Measurements from ENCODE around the gene GZMA. TPM values are rescaled to one million over a fixed set of nuclear protein-coding genes. Genes with fewer than 3 reads are reported as not detected.

GZMA gene
- total and polyA plus RNA-seq, 2 donors (not counting 1 experiment from before 2014, with no cell fraction given) = not detected

DNA sequence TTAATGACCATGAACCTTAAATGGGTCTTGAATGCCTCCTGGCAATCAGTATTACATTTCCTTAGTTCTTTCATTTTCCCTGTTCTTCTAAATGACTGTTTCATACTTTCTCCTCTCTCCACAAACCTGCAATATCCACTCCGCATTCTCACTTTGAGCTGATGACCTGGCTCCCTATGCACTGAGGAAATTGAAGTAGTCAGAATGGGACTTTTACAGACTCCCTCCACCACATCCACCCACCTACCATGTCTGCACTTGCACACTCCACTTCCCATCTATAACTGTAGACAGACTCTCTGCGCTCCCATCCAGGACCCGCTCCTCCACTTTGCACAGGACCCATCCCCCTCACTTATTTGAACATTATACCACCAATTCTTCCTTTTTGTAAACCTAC, 36.2 kb upstream of the GZMA start:
- Histone ChIP-seq H2AFZ (ENCODE audit: low read length) (no peak overlapping the region), H3K36me3 (ENCODE audit: control insufficient read depth, insufficient read depth, low read length) (no peaks in the 10 kb centered on the region), H3K27ac (ENCODE audit: insufficient read depth, low read length) (no peak overlapping the region), H3K9ac (ENCODE audit: insufficient read depth, low read length) (no peak overlapping the region), H3K79me2 (ENCODE audit: control insufficient read depth, insufficient read depth, low read length) (no peaks in the 10 kb centered on the region), H3K4me3 (replicated peaks in 1 of 4; ENCODE audit: control extremely low read depth in 1 of 4, insufficient read depth in 1 of 4, low read depth in 3 of 4, low read length in 4 of 4) (no peak overlapping the region), H3K4me1 (ENCODE audit: control insufficient read depth, extremely low read depth, insufficient read depth, low read length) (no peaks in the 10 kb centered on the region), H3K27me3 (ENCODE audit: control insufficient read depth, insufficient read depth, low read length) (no peaks in the 10 kb centered on the region), H3K4me2 (ENCODE audit: extremely low read depth, insufficient read depth, low read length) (no peak overlapping the region), H3K9me3 (ENCODE audit: control insufficient read depth, insufficient read depth, low read depth, low read length) (no peaks in the 10 kb centered on the region), H4K20me1 (ENCODE audit: control insufficient read depth, extremely low read depth, insufficient read depth, low read length) (no peaks in the 10 kb centered on the region)
- DNase-seq (ENCODE audit: low read depth in 2 of 2) = no peak
- no peak for TF ChIP-seq EZH2 (IDR thresholded peaks at IDR 0.05; ENCODE audit: low read length, missing control alignments)
- TF ChIP-seq, protein P1, sequence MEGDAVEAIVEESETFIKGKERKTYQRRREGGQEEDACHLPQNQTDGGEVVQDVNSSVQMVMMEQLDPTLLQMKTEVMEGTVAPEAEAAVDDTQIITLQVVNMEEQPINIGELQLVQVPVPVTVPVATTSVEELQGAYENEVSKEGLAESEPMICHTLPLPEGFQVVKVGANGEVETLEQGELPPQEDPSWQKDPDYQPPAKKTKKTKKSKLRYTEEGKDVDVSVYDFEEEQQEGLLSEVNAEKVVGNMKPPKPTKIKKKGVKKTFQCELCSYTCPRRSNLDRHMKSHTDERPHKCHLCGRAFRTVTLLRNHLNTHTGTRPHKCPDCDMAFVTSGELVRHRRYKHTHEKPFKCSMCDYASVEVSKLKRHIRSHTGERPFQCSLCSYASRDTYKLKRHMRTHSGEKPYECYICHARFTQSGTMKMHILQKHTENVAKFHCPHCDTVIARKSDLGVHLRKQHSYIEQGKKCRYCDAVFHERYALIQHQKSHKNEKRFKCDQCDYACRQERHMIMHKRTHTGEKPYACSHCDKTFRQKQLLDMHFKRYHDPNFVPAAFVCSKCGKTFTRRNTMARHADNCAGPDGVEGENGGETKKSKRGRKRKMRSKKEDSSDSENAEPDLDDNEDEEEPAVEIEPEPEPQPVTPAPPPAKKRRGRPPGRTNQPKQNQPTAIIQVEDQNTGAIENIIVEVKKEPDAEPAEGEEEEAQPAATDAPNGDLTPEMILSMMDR (conservative IDR thresholded peaks at IDR 0.05 in 1 of 2, IDR thresholded peaks at IDR 0.05 in 1 of 2; ENCODE audit: low read depth in 1 of 2, low read length in 2 of 2) = no peak

DNA sequence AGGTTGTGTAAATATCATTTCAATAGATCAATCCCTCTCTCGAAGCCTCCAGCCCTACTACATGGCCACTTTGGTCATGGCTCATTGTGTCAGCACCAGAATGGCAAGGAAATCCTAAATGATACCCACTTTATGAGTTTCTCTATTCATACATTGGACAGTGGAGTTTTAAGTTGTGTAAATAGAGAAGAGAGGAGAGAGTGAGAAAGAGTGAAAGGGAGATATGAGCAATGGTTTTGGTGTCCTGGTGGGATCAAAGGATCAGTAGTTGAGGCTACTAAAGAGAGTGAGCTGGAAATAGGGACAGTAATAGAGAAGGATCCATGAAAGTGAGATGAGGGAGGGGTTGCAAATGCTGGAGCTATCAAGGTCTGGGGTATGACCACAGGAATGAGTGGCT, 31.5 kb upstream of the GZMA start:
- Histone ChIP-seq H3K9ac (ENCODE audit: insufficient read depth, low read length) (no peak overlapping the region), H3K27ac (ENCODE audit: insufficient read depth, low read length) (no peak overlapping the region), H3K4me1 (ENCODE audit: control insufficient read depth, extremely low read depth, insufficient read depth, low read length) (no peaks in the 10 kb centered on the region), H3K4me2 (ENCODE audit: extremely low read depth, insufficient read depth, low read length) (no peak overlapping the region), H2AFZ (ENCODE audit: low read length) (no peak overlapping the region), H3K9me3 (ENCODE audit: control insufficient read depth, insufficient read depth, low read depth, low read length) (no peaks in the 10 kb centered on the region), H4K20me1 (ENCODE audit: control insufficient read depth, extremely low read depth, insufficient read depth, low read length) (no peaks in the 10 kb centered on the region), H3K36me3 (ENCODE audit: control insufficient read depth, insufficient read depth, low read length) (no peaks in the 10 kb centered on the region), H3K4me3 (replicated peaks in 1 of 4; ENCODE audit: control extremely low read depth in 1 of 4, insufficient read depth in 1 of 4, low read depth in 3 of 4, low read length in 4 of 4) (no peak overlapping the region), H3K27me3 (ENCODE audit: control insufficient read depth, insufficient read depth, low read length) (no peaks in the 10 kb centered on the region), H3K79me2 (ENCODE audit: control insufficient read depth, insufficient read depth, low read length) (no peaks in the 10 kb centered on the region)
- no peak for DNase-seq (ENCODE audit: low read depth in 2 of 2)
- no peak for TF ChIP-seq EZH2 (IDR thresholded peaks at IDR 0.05; ENCODE audit: low read length, missing control alignments)
- TF ChIP-seq, protein P1 (conservative IDR thresholded peaks at IDR 0.05 in 1 of 2, IDR thresholded peaks at IDR 0.05 in 1 of 2; ENCODE audit: low read depth in 1 of 2, low read length in 2 of 2) = no peak

DNA sequence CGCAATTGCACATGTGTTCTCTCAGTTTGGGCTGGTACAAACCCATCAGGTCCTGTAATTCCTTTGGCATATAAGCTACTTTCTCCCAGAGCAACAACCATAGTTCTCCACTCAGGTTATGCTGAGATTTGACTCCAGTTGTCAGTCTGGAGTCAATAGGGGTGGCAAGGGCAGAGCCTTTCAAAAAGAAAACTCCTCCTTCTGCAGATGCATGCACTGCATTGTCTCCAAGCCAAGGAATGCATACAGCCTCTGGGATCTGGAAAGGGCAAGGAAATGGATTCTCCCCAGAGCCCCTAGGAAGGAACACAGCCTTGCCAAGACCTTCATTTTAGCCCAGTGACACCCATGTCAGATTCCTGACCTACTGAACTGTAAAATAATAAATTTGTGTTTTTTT, 31.0 kb upstream of the GZMA start:
- H3K4me1 ChIP-seq (ENCODE audit: control insufficient read depth, extremely low read depth, insufficient read depth, low read length) = no peaks in the 10 kb centered on the region
- no peaks in the 10 kb centered on the region for H4K20me1 ChIP-seq (ENCODE audit: control insufficient read depth, extremely low read depth, insufficient read depth, low read length)
- no peaks in the 10 kb centered on the region for H3K36me3 ChIP-seq (ENCODE audit: control insufficient read depth, insufficient read depth, low read length)
- H3K9me3 ChIP-seq (ENCODE audit: control insufficient read depth, insufficient read depth, low read depth, low read length) = no peaks in the 10 kb centered on the region
- no peak for TF ChIP-seq EZH2 (IDR thresholded peaks at IDR 0.05; ENCODE audit: low read length, missing control alignments)
- TF ChIP-seq, protein P1 (conservative IDR thresholded peaks at IDR 0.05 in 1 of 2, IDR thresholded peaks at IDR 0.05 in 1 of 2; ENCODE audit: low read depth in 1 of 2, low read length in 2 of 2) = no peak
- no peak overlapping the region for H3K4me3 ChIP-seq (replicated peaks in 1 of 4; ENCODE audit: control extremely low read depth in 1 of 4, insufficient read depth in 1 of 4, low read depth in 3 of 4, low read length in 4 of 4)
- no peaks in the 10 kb centered on the region for H3K27me3 ChIP-seq (ENCODE audit: control insufficient read depth, insufficient read depth, low read length)
- no peak for DNase-seq (ENCODE audit: low read depth in 2 of 2)
- H3K4me2 ChIP-seq (ENCODE audit: extremely low read depth, insufficient read depth, low read length) = no peak overlapping the region
- H3K79me2 ChIP-seq (ENCODE audit: control insufficient read depth, insufficient read depth, low read length) = no peaks in the 10 kb centered on the region
- H2AFZ ChIP-seq (ENCODE audit: low read length) = no peak overlapping the region
- H3K27ac ChIP-seq (ENCODE audit: insufficient read depth, low read length) = no peak overlapping the region
- no peak overlapping the region for H3K9ac ChIP-seq (ENCODE audit: insufficient read depth, low read length)

Data from fibroblast of lung (primary cell).